B cell (primary cell): ENCODE measurements around the gene METTL25. TPM values are rescaled to one million over a fixed set of nuclear protein-coding genes. Genes with fewer than 3 reads are reported as not detected.

Source experiments
- ATAC-seq: fragments of 200-7000 bp; cut with Tn5 transposase; one replicate; pipeline ENCODE4 v1.10.0; 2021; ENCODE audit warnings: low read depth, mild to moderate bottlenecking, moderate number of reproducible peaks, moderate library complexity
- CTCF ChIA-PET: fragments of 350-600 bp; sonication (Branson Sonifier 250); formaldehyde crosslinking; loops from one replicate; lab custom pipeline; 2021; ENCODE audit warnings: antibody characterized with exemption, inconsistent platforms; lab: Charles Lee
- POLR2A ChIA-PET: fragments of 350-600 bp; sonication (Branson Sonifier 250); formaldehyde crosslinking; loops from one replicate; lab custom pipeline; 2021; ENCODE audit warnings: antibody characterized with exemption; lab: Charles Lee
- DNase-seq: peaks from one replicate; pipeline ENCODE4 v3.0.0; 2013
- H2AFZ ChIP-seq: 2 replicates; pipeline ENCODE4 v1.6.1; 2012; ENCODE audit warnings: mild to moderate bottlenecking, low read depth, low read length; ENCODE audit not compliant: insufficient read depth, poor library complexity, severe bottlenecking
- H3K27ac ChIP-seq, 2 donors: 1 replicate in 1 of 2; 2 replicates in 1 of 2; pipeline ENCODE4 v1.5.1; 2012 to 2013; ENCODE audit warnings: low read length in 2 of 2, mild to moderate bottlenecking in 2 of 2, moderate library complexity in 1 of 2
- H3K27me3 ChIP-seq, 4 experiments: fragments of 200-600 bp in 1 of 4; sonication (generic) in 1 of 4; replicated peaks in 1 of 4; 1 replicate in 2 of 4; 2 replicates in 2 of 4; pipeline versions ENCODE4 v1.6.1 to v1.7.0; 2013 to 2016; ENCODE audit warnings: low read length in 3 of 4, mild to moderate bottlenecking in 2 of 4, mixed read lengths in 1 of 4, moderate library complexity in 1 of 4; ENCODE audit not compliant: insufficient read depth in 4 of 4, control insufficient read depth in 3 of 4; ENCODE audit errors: control extremely low read depth in 1 of 4
- H3K36me3 ChIP-seq, 2 experiments: replicated peaks in 1 of 2; 1 replicate in 1 of 2; 2 replicates in 1 of 2; pipeline versions ENCODE4 v1.6.1 to v1.7.1; 2013; ENCODE audit warnings: low read length in 1 of 2; ENCODE audit not compliant: insufficient read depth in 2 of 2, control insufficient read depth in 1 of 2; ENCODE audit errors: control extremely low read depth in 1 of 2, extremely low read depth in 1 of 2
- H3K4me1 ChIP-seq, 2 donors: fragments of 200-600 bp in 1 of 2; sonication (generic) in 1 of 2; 1 replicate in 1 of 2; 2 replicates in 1 of 2; pipeline versions ENCODE4 v1.5.1 to v1.6.1; 2013 to 2017; ENCODE audit warnings: low read length in 2 of 2; ENCODE audit not compliant: control insufficient read depth in 2 of 2, insufficient read depth in 2 of 2
- H3K4me2 ChIP-seq: replicated peaks from 2 replicates; pipeline ENCODE3; 2012; ENCODE audit warnings: mild to moderate bottlenecking, low read depth, low read length; ENCODE audit not compliant: poor library complexity, severe bottlenecking
- H3K4me3 ChIP-seq, 5 experiments: fragments of 200-600 bp in 1 of 5; sonication (generic) in 1 of 5; 1 replicate in 3 of 5; 2 replicates in 2 of 5; pipeline versions ENCODE4 v1.5.1 to v1.7.0; 2011 to 2016; ENCODE audit warnings: low read length in 4 of 5, mild to moderate bottlenecking in 4 of 5, low read depth in 2 of 5, control low read depth in 1 of 5, moderate library complexity in 1 of 5; ENCODE audit not compliant: insufficient read depth in 1 of 5; ENCODE audit errors: control extremely low read depth in 1 of 5, extremely low read depth in 1 of 5
- H3K79me2 ChIP-seq: fragments of 200-600 bp; sonication (generic); one replicate; pipeline ENCODE4 v1.6.0; 2016; ENCODE audit warnings: low read length; ENCODE audit not compliant: control insufficient read depth, insufficient read depth
- H3K9ac ChIP-seq: fragments of 200-600 bp; sonication (generic); 2 replicates; pipeline ENCODE4 v1.6.1; 2017; ENCODE audit warnings: mild to moderate bottlenecking, low read length, moderate library complexity
- H3K9me3 ChIP-seq, 3 donors: one replicate each; pipeline versions ENCODE4 v1.6.1 to v1.7.1; 2013; ENCODE audit warnings: low read length in 2 of 3; ENCODE audit not compliant: control insufficient read depth in 2 of 3, insufficient read depth in 1 of 3; ENCODE audit errors: control extremely low read depth in 1 of 3
- H4K20me1 ChIP-seq: 2 replicates; pipeline ENCODE4 v1.6.0; 2012; ENCODE audit warnings: mild to moderate bottlenecking, low read length; ENCODE audit not compliant: insufficient read depth, control insufficient read depth, poor library complexity, severe bottlenecking
- H3K27ac Mint-ChIP-seq: one replicate; pipeline ENCODE4 v1.8.0; 2021; ENCODE audit warnings: mixed read lengths
- H3K27me3 Mint-ChIP-seq: one replicate; pipeline ENCODE4 v1.8.0; 2021; ENCODE audit warnings: mixed read lengths
- H3K4me1 Mint-ChIP-seq: one replicate; pipeline ENCODE4 v1.8.0; 2021; ENCODE audit warnings: mixed read lengths
- H3K4me3 Mint-ChIP-seq: one replicate; pipeline ENCODE4 v1.8.0; 2021; ENCODE audit warnings: mixed read lengths
- H3K9me3 Mint-ChIP-seq: one replicate; pipeline ENCODE4 v1.8.0; 2022; ENCODE audit warnings: mixed read lengths; ENCODE audit not compliant: insufficient read depth
- CTCF ChIP-seq: fragments of 200-600 bp; IDR thresholded peaks from one replicate; pipeline ENCODE4 v1.8.0; 2022; ENCODE audit warnings: antibody characterized with exemption, mild to moderate bottlenecking
- EZH2 ChIP-seq: IDR thresholded peaks from 2 replicates; pipeline ENCODE4 v1.6.1; 2012; ENCODE audit warnings: borderline replicate concordance, low read depth, mild to moderate bottlenecking, moderate library complexity, low read length; ENCODE audit not compliant: insufficient read depth, poor library complexity, severe bottlenecking
- WGBS: methylation state at CpG from one replicate; pipeline ENCODE4 v1.1.5; 2013; ENCODE audit warnings: missing lambda C conversion rate; ENCODE audit not compliant: insufficient coverage; 5-methylcytosine and 5-hydroxymethylcytosine counted together
- intact Hi-C: fragments of 100-400 bp; cut with micrococcal nuclease; formaldehyde crosslinking; loops from one replicate; pipeline ENCODE4 v1.10.0; 2022
- polyA plus RNA-seq: library from polyadenylated mRNA; depleted of rRNA; stranded (reverse); fragments of >200 nt; gene quantifications from 2 replicates; pipeline ENCODE4 v1.2.3, GENCODE V29; 2012
- total RNA-seq, 2 donors: library from RNA; stranded (reverse); fragments of 120-200 nt in 1 of 2; gene quantifications; 1 replicate in 1 of 2; 2 replicates in 1 of 2; pipeline versions ENCODE4 v1.2.3 to v1.2.4, GENCODE V29; 2013 to 2022

METTL25 gene
- total and polyA plus RNA-seq, 2 donors (not counting 1 experiment from before 2014, with no cell fraction given) = 5.4 to 24.1 TPM

DNA sequence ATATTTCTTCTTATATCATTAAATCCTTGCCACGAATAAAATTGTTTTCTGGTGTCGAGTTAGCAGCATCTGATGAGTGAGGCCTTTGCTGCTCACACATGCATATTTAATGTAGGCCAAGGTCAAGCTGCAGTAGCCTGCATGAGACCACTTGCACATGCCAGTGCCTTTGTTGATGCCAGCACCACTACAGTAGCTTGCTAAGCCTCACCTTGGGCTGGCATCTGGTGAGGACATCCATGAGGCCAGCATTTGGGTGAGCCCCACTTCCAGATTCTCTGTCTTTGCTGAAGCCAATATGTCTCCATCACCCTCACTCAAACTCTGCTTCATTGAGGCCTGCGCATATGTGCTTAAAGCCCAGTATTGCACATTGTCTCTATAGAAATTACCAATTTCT, 8.2 kb upstream of the METTL25 start:
- no peak overlapping the region for H3K27ac ChIP-seq
- Mint-ChIP-seq H3K4me3 (no peak overlapping the region), H3K27me3 (no peaks in the 10 kb centered on the region), H3K27ac (no peak overlapping the region), H3K9me3 (no peaks in the 10 kb centered on the region), H3K4me1 (peaks cover 2% of the 10 kb centered on the region)
- TF ChIP-seq CTCF = no peak
- no peak for TF ChIP-seq EZH2
- 90% methylated on average over 3 of the region's 3 CpGs for WGBS
- H3K4me3 ChIP-seq = no peak overlapping the region
- no peak for ATAC-seq
- no peak for DNase-seq
- H3K9ac ChIP-seq = no peak overlapping the region
- H3K4me2 ChIP-seq = no peak overlapping the region
- peaks cover 0 to 51% of the 10 kb centered on the region in 2 experiments for H3K36me3 ChIP-seq
- intact Hi-C loops = no loop called here
- ChIA-PET CTCF (no interaction called here), POLR2A (no interaction called here)
- H2AFZ ChIP-seq = no peak overlapping the region
- H3K79me2 ChIP-seq = no peaks in the 10 kb centered on the region
- H3K9me3 ChIP-seq = no peaks in the 10 kb centered on the region
- no peaks in the 10 kb centered on the region for H3K4me1 ChIP-seq
- H3K27me3 ChIP-seq = no peaks in the 10 kb centered on the region
- H4K20me1 ChIP-seq = no peaks in the 10 kb centered on the region

- CTCF ChIA-PET = no interaction called here
- Histone ChIP-seq H3K27ac (no peak overlapping the region), H3K79me2 (peaks cover 8% of the 10 kb centered on the region), H3K4me2 (no peak overlapping the region), H2AFZ (no peak overlapping the region), H3K4me3 (no peak overlapping the region), H3K27me3 (no peaks in the 10 kb centered on the region), H3K9me3 (no peaks in the 10 kb centered on the region), H3K4me1 (peaks cover 3 to 8% of the 10 kb centered on the region in 2 donors), H3K36me3 (peaks cover 2 to 56% of the 10 kb centered on the region in 2 experiments), H3K9ac (no peak overlapping the region), H4K20me1 (no peaks in the 10 kb centered on the region)
- Mint-ChIP-seq H3K27ac (no peak overlapping the region), H3K9me3 (no peaks in the 10 kb centered on the region), H3K27me3 (no peaks in the 10 kb centered on the region), H3K4me1 (peaks cover 10% of the 10 kb centered on the region), H3K4me3 (no peak overlapping the region)
- TF ChIP-seq CTCF (no peak), EZH2 (no peak)
- WGBS = 100% methylated on average over 3 of the region's 6 CpGs
- ATAC-seq = no peak
- no peak for DNase-seq
- POLR2A ChIA-PET = no interaction called here
- intact Hi-C loops = no loop called here
Measured at GRCh38 chr12:82351390-82351789, 6.9 kb upstream of the METTL25 start.
